Measurements from ENCODE around the gene PRSS36. TPM values are rescaled to one million over a fixed set of nuclear protein-coding genes. Genes with fewer than 3 reads are reported as not detected.
"Not testable (repeated sequence)": the region's sequence is repeated elsewhere in the genome, so short reads cannot be mapped to it uniquely, and the experiment has no call there.

The PRSS36 gene
- total RNA-seq, result 3.0 TPM
- long read RNA-seq, result 0 reads

DNA sequence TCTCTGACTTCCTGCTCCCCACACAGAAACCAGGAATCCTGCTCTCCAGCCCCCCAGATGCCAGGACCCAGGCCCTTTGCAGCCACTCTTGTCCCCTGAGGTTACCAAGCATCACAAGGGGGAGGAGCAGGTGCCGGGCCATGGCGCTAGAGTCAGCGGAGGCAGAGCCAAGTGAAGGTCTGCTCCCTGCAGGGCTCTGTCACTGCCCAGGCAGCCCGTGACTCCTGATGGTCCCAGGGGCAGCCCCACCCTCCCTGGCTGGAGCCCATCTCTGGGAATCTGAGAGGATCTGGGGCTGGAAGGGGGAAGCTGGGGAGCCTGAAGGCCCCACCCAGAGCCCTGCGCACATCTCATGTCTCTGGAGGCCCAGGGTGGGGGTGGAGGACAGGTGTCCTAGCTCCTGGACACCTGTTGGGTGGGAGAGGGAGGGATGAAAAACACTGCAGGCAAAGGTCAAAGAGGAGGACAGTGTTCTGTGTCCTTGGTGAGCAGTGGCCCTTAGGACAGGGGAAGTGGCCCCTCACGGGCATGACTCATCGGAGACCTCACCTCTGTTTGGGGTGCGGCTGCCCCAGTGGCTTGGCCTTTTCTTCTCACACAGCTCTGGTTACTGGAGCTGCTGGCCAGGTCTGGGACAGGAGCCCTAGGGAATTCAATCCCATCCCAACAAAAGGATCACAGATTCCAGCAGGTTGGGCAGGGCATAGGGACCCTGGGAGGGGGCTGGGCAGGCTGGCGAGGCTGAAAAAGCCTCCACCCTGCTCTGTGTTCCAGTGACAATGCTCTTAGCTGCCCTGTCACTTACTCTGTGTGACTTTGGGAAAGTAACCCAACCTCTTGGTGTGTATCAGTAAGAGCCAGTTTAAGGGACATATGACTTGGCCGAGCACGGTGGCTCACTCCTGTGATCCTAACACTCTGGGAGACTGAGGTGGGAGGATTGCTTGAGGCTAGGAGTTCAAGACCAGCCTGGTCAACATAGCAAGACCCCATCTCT, at the start of gene PRSS36:
Gene PRSS36 (minus strand): TSS at position 173 of the 997 bp plus-strand sequence. CDS start 31 bp downstream, at position 142.
- ATAC-seq (no peak), DNase-seq (ENCODE audit: missing footprints) (no peak)
- intact Hi-C loops (cut with DNase I), result no loop called here

DNA sequence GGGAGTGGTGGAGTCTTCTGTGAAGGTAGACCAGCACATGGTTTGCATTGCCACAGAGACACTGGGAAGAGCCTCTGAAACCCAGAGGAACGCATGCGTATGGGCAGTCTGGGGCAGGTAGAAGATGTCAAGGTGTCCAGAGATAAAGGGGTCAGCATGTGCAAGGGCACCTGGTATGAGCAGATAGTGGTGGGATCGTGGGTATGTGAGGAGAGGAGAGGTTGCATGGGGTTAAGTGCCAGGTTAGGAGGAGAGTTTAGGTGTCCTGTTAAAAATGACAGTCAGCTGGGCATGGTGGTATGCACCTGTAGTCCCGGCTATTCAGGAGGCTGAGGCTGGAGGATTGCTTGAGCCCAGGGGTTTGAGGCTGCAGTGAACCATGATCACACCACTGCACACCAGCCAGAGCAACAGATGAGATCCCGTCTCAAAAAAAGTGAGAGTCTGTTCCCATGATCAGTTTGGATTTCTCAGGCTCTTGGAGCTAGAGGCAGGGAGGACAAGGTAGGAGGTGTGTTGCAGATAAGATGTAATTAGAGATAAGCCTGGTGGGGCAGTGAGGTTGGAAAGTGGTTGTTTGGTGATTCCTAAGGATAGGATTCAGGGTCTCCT, 49.7 kb upstream of the PRSS36 start:
- intact Hi-C loops (cut with DNase I), result no loop called here
- ATAC-seq, result no peak
- DNase-seq (ENCODE audit: missing footprints), result no peak

DNA sequence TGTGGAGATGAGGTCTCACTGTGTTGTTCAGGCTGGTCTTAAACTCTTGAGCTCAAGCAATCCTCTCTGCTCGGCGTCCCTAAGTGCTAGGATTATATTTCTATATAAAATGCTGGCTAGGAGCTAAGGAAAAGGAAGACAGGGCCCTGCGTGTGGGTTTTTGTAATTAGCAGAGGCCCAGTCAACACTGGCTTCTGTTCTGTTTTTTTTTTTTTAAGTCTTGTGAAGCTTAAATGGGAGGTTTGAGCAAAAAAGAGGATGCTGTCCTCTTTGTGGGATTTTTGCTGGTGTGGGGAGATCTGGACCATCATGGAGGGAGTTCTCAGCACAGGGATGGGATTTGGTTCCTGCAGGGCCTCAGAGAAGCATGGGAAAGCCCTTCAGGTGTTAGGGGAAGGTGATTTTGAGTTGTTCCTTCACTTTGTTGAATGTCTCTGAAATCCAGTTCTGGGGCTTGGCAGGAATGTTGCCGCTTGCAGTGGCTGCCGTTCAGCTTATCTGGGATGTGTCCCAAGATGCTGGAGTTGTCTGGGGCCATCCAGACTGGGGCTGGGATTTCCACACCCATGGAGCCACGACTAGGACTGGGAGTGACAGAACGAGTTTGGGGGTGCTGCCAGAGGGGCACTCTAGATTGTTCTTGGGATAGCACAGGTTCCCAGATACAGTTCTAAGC, 48.5 kb upstream of the PRSS36 start:
- ATAC-seq, result no peak
- no peak for DNase-seq (ENCODE audit: missing footprints)
- intact Hi-C loops (cut with DNase I), result no loop called here

DNA sequence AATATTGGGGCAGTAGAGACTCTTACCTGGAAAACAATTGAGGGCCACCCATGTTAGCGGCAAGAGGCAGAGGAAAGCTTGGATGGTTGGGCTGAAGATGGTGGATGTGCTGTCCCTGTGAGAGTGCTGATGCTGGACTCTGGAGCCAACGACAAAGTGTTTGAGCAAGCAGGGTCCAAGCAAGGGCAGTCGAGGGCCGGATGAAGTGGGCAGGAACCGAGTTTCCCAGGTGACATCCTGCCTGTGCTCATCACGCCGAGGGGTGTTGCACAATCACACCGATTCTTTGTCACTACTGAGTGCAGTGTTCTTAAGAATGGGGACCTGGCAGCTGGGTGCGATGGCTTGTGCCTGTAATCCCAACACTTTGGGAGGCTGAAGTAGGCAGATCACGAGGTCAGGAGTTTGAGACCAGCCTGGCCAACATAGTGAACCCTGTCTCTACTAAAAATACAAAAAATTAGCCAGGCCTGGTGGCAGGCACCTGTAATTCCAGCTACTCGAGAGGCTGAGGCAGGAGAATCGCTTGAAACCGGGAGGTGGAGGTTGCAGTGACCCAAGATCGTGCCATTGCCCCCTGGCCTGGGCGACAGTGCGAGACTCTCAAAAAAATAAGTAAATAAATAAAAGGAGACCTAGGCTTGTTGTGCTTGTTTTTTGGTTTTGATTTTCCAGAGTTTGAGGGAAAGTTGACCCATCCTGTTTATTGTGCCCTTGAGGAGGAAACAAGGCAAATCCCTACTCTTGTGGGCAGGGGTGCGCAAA, 46.6 kb upstream of the PRSS36 start:
- no peak for ATAC-seq
- DNase-seq (ENCODE audit: missing footprints), result no peak
- intact Hi-C loops (cut with DNase I), result no loop called here

DNA sequence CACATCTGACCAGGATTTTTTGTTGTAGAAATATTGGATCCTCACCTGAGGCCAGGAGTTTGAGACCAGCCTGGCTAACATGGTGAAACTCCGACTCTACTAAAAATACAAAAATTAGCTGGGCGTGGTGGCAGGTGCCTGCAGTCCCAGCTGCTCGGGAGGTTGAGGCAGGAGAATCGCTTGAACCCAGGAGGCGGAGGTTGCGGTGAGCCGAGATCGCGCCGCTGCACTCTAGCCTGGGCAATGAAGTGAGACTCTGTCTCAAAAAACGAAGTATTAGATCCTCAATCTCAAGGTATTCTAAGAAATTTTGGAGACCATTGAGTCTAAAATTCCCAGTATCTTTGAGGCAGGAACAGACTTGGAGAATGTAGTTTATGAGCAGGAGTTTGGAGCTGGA, 46.0 kb upstream of the PRSS36 start:
- ATAC-seq; DNase-seq (ENCODE audit: missing footprints); intact Hi-C loops (cut with DNase I): not testable (repeated sequence)

DNA sequence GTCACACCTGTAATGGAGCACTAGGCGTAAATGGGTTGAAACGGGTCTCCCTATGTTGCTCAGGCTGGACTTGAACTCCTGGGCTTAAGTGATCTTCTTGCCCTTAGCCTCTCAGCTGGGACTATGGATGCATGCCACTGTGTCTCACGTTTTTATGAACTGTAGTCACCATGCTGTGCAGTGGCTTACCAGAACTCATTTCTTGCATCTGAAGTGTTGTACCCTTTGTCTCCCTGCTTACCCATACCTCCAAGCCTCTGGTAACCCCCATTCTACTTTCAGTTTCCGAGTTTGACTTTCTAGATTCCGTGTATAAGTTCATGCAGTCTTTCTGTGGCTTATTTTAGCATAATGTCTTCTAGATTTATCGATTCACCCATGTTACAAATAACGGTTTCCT, 45.0 kb upstream of the PRSS36 start:
- intact Hi-C loops (cut with DNase I), result no loop called here
- no peak for ATAC-seq

DNA sequence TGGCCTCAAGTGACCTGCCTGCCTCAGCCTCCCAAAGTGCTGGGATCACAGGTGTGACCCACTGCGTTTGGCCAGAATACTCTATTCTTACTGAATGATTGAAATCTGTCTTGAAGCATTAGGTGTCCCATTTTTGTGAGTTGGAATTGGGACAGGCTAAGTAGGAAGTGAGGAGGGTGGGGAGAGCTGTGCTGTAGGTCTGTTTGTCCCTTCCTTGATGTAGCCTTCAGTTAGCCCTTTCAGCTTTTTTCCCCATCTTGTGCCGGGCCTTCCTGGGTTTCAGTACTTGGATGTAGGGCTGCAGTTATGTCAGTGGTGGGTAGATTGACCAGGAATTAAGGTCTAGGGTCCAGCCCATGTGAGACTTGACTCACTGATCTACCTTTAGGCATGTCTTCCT, 44.0 kb upstream of the PRSS36 start:
- intact Hi-C loops (cut with DNase I), result no loop called here
- DNase-seq (ENCODE audit: missing footprints), result no peak
- ATAC-seq, result no peak

More for the DNA sequence above, 45.0 kb upstream of the PRSS36 start:
- no peak for DNase-seq (ENCODE audit: missing footprints)

DNA sequence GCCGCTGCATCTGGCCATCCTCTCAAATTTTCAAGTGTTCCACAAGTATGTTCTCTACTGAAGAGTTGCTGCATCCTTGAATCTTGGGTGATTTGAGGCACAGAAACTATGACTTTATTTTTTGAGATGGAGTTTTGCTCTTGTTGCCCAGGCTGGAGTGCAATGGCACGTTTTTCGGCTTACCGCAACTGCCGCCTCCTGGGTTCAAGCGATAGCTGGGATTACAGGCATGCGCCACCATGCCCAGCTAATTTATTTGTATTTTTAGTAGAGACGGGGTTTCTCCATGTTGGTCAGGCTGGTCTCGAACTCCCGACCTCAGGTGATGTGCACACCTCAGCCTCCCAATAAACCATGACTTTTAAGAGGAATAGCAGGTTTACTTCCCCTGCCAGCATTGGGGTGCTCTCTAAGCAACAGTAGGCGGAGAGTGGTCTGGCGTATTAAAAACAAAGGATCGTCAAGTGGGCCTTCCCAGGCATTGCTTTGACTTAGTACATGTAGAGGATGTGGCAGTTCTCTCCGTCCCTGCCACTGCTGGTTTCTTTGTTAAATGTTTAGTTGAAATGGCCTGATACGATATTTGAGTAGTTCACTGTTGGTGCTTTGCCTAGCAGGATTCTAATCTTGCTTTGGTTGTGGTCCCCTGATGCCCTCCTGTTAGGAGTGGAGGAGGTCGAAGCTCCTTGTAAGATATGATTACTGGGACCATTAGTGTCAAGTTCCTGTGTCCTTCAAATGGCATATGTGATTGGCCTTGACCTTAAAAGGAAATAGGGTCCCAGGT, 43.2 kb upstream of the PRSS36 start:
- intact Hi-C loops (cut with DNase I), result no loop called here
- DNase-seq (ENCODE audit: missing footprints), result no peak
- ATAC-seq, result no peak

DNA sequence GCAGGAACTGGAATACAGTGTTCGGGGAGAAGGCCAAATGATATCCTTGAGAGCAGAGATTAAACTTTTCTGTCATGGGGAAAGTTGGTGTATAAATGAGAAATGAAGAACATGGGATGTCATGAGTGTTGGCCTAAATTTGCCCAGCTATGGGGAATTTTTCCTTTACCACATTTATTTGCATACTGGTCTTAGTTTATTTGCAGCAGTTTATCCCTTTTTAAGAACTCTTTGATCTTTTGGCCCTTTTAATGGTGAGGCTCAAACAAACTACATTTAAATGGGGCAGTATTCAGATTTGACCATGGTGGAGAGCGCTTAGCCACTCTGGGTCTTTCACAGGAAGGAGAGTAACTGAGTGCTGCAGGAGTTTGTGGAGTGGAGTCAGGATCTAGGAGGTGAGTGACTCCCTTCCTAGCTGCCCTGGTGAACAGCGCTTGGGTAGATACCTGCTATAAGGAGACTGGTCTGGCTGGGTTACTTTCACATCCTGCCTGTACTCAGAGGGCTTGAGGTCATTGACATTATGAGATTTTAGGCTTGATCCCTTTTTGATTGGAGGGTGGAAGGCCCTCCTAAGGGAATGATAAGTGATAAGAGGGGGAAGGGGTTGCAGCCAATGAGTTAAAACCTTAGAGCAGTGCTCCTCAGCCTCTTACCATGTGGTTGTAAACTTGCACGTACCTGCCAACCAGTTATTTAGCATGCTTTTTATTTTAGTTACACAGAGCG, 42.0 kb upstream of the PRSS36 start:
- intact Hi-C loops (cut with DNase I), result no loop called here
- no peak for ATAC-seq
- DNase-seq (ENCODE audit: missing footprints), result no peak

DNA sequence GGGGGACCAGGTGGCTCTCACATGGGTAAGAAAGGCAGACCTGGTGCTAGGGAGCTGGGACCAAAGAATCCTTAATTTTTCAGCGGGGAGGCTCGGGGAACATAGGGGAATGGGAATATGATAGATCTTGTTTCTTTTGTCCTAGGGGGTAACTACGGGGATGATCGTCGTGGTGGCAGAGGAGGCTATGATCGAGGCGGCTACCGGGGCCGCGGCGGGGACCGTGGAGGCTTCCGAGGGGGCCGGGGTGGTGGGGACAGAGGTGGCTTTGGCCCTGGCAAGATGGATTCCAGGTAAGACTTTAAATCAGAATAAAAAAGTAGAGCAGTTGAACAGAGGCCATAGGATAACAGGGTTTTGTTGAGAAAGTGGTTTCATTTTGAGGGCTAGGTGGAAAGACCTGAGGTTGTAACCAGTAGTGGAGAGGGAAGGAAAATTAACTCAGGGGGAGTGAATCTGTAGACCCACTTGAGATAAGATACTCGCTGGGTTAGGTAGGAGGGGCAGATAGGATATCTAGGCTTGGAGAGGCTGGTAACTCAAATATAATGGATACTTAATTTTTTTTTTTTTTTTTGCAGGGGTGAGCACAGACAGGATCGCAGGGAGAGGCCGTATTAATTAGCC, 41.1 kb upstream of the PRSS36 start:
- no peak for DNase-seq (ENCODE audit: missing footprints)
- ATAC-seq, result no peak
- intact Hi-C loops (cut with DNase I), result no loop called here

DNA sequence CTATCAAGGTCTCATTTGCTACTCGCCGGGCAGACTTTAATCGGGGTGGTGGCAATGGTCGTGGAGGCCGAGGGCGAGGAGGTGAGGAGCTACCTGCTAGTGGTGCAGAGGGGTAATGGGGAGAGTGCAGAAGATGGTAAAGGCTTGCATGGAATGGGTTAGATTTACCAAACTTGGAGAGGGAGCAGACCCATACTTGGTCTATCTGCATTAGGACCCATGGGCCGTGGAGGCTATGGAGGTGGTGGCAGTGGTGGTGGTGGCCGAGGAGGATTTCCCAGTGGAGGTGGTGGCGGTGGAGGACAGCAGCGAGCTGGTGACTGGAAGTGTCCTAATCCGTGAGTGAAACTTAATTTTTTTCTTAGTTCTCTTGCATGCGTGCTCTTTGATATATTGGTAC, 40.2 kb upstream of the PRSS36 start:
- DNase-seq (ENCODE audit: missing footprints), result no peak
- no peak for ATAC-seq
- intact Hi-C loops (cut with DNase I), result no loop called here

DNA sequence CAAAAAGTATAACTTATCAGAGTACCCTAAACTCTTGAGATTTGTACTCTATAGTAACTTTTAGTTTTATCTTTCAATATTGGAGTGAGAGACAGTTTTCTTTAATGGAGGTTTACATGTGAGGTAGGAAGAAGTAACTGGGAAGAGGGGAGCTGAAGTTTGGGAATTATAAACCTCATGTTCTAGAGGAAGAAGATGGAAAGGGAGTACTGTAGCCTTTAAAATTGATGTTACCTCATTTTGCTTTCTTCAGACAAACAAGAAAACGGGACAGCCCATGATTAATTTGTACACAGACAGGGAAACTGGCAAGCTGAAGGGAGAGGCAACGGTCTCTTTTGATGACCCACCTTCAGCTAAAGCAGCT, 39.5 kb upstream of the PRSS36 start:
- DNase-seq (ENCODE audit: missing footprints), result no peak
- intact Hi-C loops (cut with DNase I), result loop anchor here (10.0 kb wide), 1 partner anchor 255 kb away; the partner anchor contains the start of gene ZNF843
- no peak for ATAC-seq

DNA sequence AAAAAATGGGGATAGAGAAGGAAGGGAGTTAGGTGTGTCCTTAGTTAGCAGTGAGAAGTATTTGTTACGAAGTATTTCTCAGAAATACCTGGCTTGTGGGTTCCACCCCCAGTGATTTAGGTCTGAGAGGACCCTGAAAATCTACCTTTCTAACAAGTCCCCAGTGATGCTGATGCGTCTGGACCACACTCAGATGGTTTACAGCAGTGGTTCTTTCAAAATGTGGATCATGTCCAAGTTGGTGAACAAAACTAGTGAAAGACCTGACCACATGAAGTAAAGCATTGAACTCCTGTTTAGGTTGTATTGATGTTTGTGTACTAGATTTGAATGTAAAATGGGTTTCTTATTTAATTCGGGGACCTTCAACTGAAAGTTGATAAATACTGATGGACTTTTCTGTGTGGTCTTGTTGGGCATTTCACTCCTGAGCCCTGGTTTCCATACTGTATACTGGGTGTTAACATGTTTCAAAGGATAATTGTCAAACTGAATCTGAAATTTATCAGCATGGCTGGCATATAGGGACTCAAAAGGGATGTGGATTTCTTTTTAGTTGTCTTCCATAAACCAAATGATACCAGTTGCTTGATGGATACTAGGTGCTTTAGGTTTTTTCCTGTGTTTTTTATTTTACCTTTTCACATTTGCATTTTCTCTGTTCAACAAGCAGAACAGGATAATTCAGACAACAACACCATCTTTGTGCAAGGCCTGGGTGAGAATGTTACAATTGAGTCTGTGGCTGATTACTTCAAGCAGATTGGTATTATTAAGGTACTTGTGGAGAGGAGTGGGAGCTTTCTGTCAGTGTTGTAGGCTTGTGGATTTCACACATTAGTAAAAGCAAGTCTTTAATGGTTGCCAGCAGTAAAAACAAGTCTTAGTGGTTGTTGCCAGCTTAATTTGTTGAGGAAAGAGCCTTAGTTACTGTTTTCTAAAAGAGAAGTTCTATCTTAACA, 38.9 kb upstream of the PRSS36 start:
- DNase-seq (ENCODE audit: missing footprints) (no peak), ATAC-seq (no peak)
- intact Hi-C loops (cut with DNase I), result loop anchor here (10.0 kb wide), 1 partner anchor 256 kb away; the partner anchor contains the start of gene ZNF843

DNA sequence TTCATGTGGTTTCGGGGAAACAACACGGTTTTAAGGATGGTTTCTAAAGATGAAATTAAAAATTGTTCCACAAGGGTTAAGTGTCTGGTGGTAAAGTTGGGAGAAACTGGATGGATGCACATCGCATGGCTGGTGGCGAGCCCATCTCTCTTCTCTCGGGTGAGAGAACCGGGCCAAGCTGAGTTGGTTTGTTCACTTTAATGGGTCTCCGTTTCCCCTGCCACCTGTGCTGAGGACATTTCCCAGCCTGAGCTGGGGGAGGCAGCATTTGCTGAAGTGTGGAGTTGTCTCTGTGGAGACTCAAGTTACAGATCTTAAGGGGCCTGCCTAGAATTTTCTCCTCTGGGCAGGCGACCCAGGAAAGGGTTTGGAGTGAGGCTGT, 37.9 kb upstream of the PRSS36 start:
- ATAC-seq, result no peak
- no peak for DNase-seq (ENCODE audit: missing footprints)
- intact Hi-C loops (cut with DNase I), result loop anchor here (10.0 kb wide), 1 partner anchor 257 kb away; the partner anchor contains the start of gene ZNF843

DNA sequence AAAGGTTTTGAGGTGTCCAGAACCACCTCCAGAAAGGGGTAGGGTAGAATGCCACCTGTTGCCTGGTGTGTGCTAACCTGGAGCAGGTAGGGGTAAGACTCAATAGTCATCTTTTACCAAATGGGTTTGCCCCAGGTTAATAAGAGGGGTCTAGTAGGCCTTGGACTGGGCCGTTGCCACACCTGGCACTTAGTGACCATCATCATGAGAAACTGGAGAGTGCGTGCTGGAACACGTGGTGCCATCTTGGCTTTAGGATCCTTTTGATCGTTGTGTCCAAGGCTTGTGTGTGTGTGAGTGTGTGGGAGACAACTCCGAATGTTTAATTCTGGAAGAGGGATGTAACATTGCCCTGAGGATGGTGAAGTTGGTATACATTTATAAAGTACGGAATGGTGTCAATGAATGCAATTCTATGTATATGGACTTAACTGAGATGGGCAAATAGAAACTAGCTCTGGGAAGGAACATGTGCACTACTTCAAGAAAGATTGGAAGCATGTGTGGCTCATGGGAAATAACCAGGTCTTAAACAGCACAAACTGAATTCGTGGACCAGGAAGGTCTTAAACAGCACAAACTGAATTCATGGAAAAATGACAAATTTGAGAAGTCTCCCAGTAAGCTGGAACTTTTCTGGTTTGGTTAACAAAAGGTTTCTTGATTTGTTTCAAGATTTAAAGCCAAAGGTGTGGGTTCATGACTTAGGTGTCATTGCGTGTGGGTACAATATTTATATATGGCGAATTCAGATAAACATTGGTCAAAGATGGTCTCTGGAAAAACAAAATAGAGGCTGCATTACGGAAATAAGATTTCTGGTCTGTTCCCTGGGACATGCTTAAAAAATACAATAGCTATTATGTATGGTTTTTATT, 37.3 kb upstream of the PRSS36 start:
- intact Hi-C loops (cut with DNase I), result loop anchor here (10.0 kb wide), 1 partner anchor 258 kb away; the partner anchor contains the start of gene ZNF843
- no peak for DNase-seq (ENCODE audit: missing footprints)
- no peak for ATAC-seq
